B cell (primary cell): Measurements from ENCODE around the gene PLCB4. TPM values are rescaled to one million over a fixed set of nuclear protein-coding genes. Genes with fewer than 3 reads are reported as not detected.

Source experiments
- ATAC-seq: fragments of 200-7000 bp; cut with Tn5 transposase; one replicate; pipeline ENCODE4 v1.10.0; 2021; ENCODE audit warnings: low read depth, mild to moderate bottlenecking, moderate number of reproducible peaks, moderate library complexity
- CTCF ChIA-PET: fragments of 350-600 bp; sonication (Branson Sonifier 250); formaldehyde crosslinking; loops from one replicate; lab custom pipeline; 2021; ENCODE audit warnings: antibody characterized with exemption, inconsistent platforms; lab: Charles Lee
- POLR2A ChIA-PET: fragments of 350-600 bp; sonication (Branson Sonifier 250); formaldehyde crosslinking; loops from one replicate; lab custom pipeline; 2021; ENCODE audit warnings: antibody characterized with exemption; lab: Charles Lee
- DNase-seq: peaks from one replicate; pipeline ENCODE4 v3.0.0; 2013
- H2AFZ ChIP-seq: 2 replicates; pipeline ENCODE4 v1.6.1; 2012; ENCODE audit warnings: mild to moderate bottlenecking, low read depth, low read length; ENCODE audit not compliant: insufficient read depth, poor library complexity, severe bottlenecking
- H3K27ac ChIP-seq, 2 donors: 1 replicate in 1 of 2; 2 replicates in 1 of 2; pipeline ENCODE4 v1.5.1; 2012 to 2013; ENCODE audit warnings: low read length in 2 of 2, mild to moderate bottlenecking in 2 of 2, moderate library complexity in 1 of 2
- H3K27me3 ChIP-seq, 4 experiments: fragments of 200-600 bp in 1 of 4; sonication (generic) in 1 of 4; replicated peaks in 1 of 4; 1 replicate in 2 of 4; 2 replicates in 2 of 4; pipeline versions ENCODE4 v1.6.1 to v1.7.0; 2013 to 2016; ENCODE audit warnings: low read length in 3 of 4, mild to moderate bottlenecking in 2 of 4, mixed read lengths in 1 of 4, moderate library complexity in 1 of 4; ENCODE audit not compliant: insufficient read depth in 4 of 4, control insufficient read depth in 3 of 4; ENCODE audit errors: control extremely low read depth in 1 of 4
- H3K36me3 ChIP-seq, 2 experiments: replicated peaks in 1 of 2; 1 replicate in 1 of 2; 2 replicates in 1 of 2; pipeline versions ENCODE4 v1.6.1 to v1.7.1; 2013; ENCODE audit warnings: low read length in 1 of 2; ENCODE audit not compliant: insufficient read depth in 2 of 2, control insufficient read depth in 1 of 2; ENCODE audit errors: control extremely low read depth in 1 of 2, extremely low read depth in 1 of 2
- H3K4me1 ChIP-seq, 2 donors: fragments of 200-600 bp in 1 of 2; sonication (generic) in 1 of 2; 1 replicate in 1 of 2; 2 replicates in 1 of 2; pipeline versions ENCODE4 v1.5.1 to v1.6.1; 2013 to 2017; ENCODE audit warnings: low read length in 2 of 2; ENCODE audit not compliant: control insufficient read depth in 2 of 2, insufficient read depth in 2 of 2
- H3K4me2 ChIP-seq: replicated peaks from 2 replicates; pipeline ENCODE3; 2012; ENCODE audit warnings: mild to moderate bottlenecking, low read depth, low read length; ENCODE audit not compliant: poor library complexity, severe bottlenecking
- H3K4me3 ChIP-seq, 5 experiments: fragments of 200-600 bp in 1 of 5; sonication (generic) in 1 of 5; 1 replicate in 3 of 5; 2 replicates in 2 of 5; pipeline versions ENCODE4 v1.5.1 to v1.7.0; 2011 to 2016; ENCODE audit warnings: low read length in 4 of 5, mild to moderate bottlenecking in 4 of 5, low read depth in 2 of 5, control low read depth in 1 of 5, moderate library complexity in 1 of 5; ENCODE audit not compliant: insufficient read depth in 1 of 5; ENCODE audit errors: control extremely low read depth in 1 of 5, extremely low read depth in 1 of 5
- H3K79me2 ChIP-seq: fragments of 200-600 bp; sonication (generic); one replicate; pipeline ENCODE4 v1.6.0; 2016; ENCODE audit warnings: low read length; ENCODE audit not compliant: control insufficient read depth, insufficient read depth
- H3K9ac ChIP-seq: fragments of 200-600 bp; sonication (generic); 2 replicates; pipeline ENCODE4 v1.6.1; 2017; ENCODE audit warnings: mild to moderate bottlenecking, low read length, moderate library complexity
- H3K9me3 ChIP-seq, 3 donors: one replicate each; pipeline versions ENCODE4 v1.6.1 to v1.7.1; 2013; ENCODE audit warnings: low read length in 2 of 3; ENCODE audit not compliant: control insufficient read depth in 2 of 3, insufficient read depth in 1 of 3; ENCODE audit errors: control extremely low read depth in 1 of 3
- H4K20me1 ChIP-seq: 2 replicates; pipeline ENCODE4 v1.6.0; 2012; ENCODE audit warnings: mild to moderate bottlenecking, low read length; ENCODE audit not compliant: insufficient read depth, control insufficient read depth, poor library complexity, severe bottlenecking
- H3K27ac Mint-ChIP-seq: one replicate; pipeline ENCODE4 v1.8.0; 2021; ENCODE audit warnings: mixed read lengths
- H3K27me3 Mint-ChIP-seq: one replicate; pipeline ENCODE4 v1.8.0; 2021; ENCODE audit warnings: mixed read lengths
- H3K4me1 Mint-ChIP-seq: one replicate; pipeline ENCODE4 v1.8.0; 2021; ENCODE audit warnings: mixed read lengths
- H3K4me3 Mint-ChIP-seq: one replicate; pipeline ENCODE4 v1.8.0; 2021; ENCODE audit warnings: mixed read lengths
- H3K9me3 Mint-ChIP-seq: one replicate; pipeline ENCODE4 v1.8.0; 2022; ENCODE audit warnings: mixed read lengths; ENCODE audit not compliant: insufficient read depth
- CTCF ChIP-seq: fragments of 200-600 bp; IDR thresholded peaks from one replicate; pipeline ENCODE4 v1.8.0; 2022; ENCODE audit warnings: antibody characterized with exemption, mild to moderate bottlenecking
- EZH2 ChIP-seq: IDR thresholded peaks from 2 replicates; pipeline ENCODE4 v1.6.1; 2012; ENCODE audit warnings: borderline replicate concordance, low read depth, mild to moderate bottlenecking, moderate library complexity, low read length; ENCODE audit not compliant: insufficient read depth, poor library complexity, severe bottlenecking
- WGBS: methylation state at CpG from one replicate; pipeline ENCODE4 v1.1.5; 2013; ENCODE audit warnings: missing lambda C conversion rate; ENCODE audit not compliant: insufficient coverage; 5-methylcytosine and 5-hydroxymethylcytosine counted together
- intact Hi-C: fragments of 100-400 bp; cut with micrococcal nuclease; formaldehyde crosslinking; loops from one replicate; pipeline ENCODE4 v1.10.0; 2022
- polyA plus RNA-seq: library from polyadenylated mRNA; depleted of rRNA; stranded (reverse); fragments of >200 nt; gene quantifications from 2 replicates; pipeline ENCODE4 v1.2.3, GENCODE V29; 2012
- total RNA-seq, 2 donors: library from RNA; stranded (reverse); fragments of 120-200 nt in 1 of 2; gene quantifications; 1 replicate in 1 of 2; 2 replicates in 1 of 2; pipeline versions ENCODE4 v1.2.3 to v1.2.4, GENCODE V29; 2013 to 2022

Gene PLCB4
- total and polyA plus RNA-seq, 2 donors (not counting 1 experiment from before 2014, with no cell fraction given): not detected

DNA sequence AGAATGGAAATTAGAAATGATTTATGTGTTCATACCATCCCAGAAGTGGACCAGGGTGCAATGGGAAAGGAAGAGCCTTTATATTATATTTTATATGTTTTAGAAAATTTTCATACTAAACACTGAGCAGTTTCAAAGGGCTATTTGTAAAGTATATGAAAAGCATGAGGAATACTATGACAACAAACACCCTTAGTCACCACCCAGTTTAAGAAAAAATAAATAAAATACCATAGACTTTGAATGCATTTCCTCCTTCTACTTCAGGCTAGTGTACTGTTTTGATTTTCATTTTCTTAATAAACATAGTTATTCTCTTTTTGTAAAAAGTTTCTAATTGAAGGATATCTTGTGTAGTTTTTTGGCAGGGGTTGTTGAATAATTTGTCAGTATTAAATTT, 191.1 kb downstream of the PLCB4 start:
- ATAC-seq (no peak), DNase-seq (no peak)
- TF ChIP-seq EZH2: no peak
- no peak for TF ChIP-seq CTCF
- Histone ChIP-seq H3K36me3 (no peaks in the 10 kb centered on the region), H3K79me2 (no peaks in the 10 kb centered on the region), H3K9me3 (no peaks in the 10 kb centered on the region), H3K9ac (no peak overlapping the region), H3K4me2 (no peak overlapping the region), H3K27ac (no peak overlapping the region), H3K27me3 (no peaks in the 10 kb centered on the region), H3K4me1 (no peaks in the 10 kb centered on the region), H4K20me1 (no peaks in the 10 kb centered on the region), H2AFZ (no peak overlapping the region), H3K4me3 (no peak overlapping the region)
- H3K4me1 Mint-ChIP-seq: no peaks in the 10 kb centered on the region
- no peak overlapping the region for H3K4me3 Mint-ChIP-seq
- H3K27ac Mint-ChIP-seq: no peak overlapping the region
- H3K27me3 Mint-ChIP-seq: no peaks in the 10 kb centered on the region
- ChIA-PET POLR2A (no interaction called here), CTCF (no interaction called here)
- intact Hi-C loops: no loop called here
- no peaks in the 10 kb centered on the region for H3K9me3 Mint-ChIP-seq

- intact Hi-C loops: no loop called here
- Histone ChIP-seq H2AFZ (no peak overlapping the region), H3K79me2 (no peaks in the 10 kb centered on the region), H3K4me3 (no peak overlapping the region), H4K20me1 (no peaks in the 10 kb centered on the region), H3K27me3 (no peaks in the 10 kb centered on the region), H3K4me1 (no peaks in the 10 kb centered on the region), H3K9ac (no peak overlapping the region), H3K27ac (no peak overlapping the region), H3K36me3 (no peaks in the 10 kb centered on the region), H3K9me3 (no peaks in the 10 kb centered on the region), H3K4me2 (no peak overlapping the region)
- Mint-ChIP-seq H3K4me1 (no peaks in the 10 kb centered on the region), H3K4me3 (no peak overlapping the region), H3K27me3 (no peaks in the 10 kb centered on the region), H3K9me3 (no peaks in the 10 kb centered on the region), H3K27ac (no peak overlapping the region)
- DNase-seq: no peak
- ChIA-PET POLR2A (no interaction called here), CTCF (no interaction called here)
- no peak for ATAC-seq
- no CpG with 5 or more reads among the region's 2 CpGs for WGBS
- TF ChIP-seq CTCF (no peak), EZH2 (no peak)
Observed at GRCh38 chr20:9261781-9262180, 192.9 kb downstream of the PLCB4 start.
